ENCODE results near the gene RTTN. TPM values are rescaled to one million over a fixed set of nuclear protein-coding genes. Genes with fewer than 3 reads are reported as not detected.
A peak's percentile ranks its signal among the peaks of the same experiment; 100 is the strongest.

RTTN gene
- total and polyA plus RNA-seq, 4 donors: 1.1 to 14.3 (median 8.8) TPM

- Histone ChIP-seq H3K36me3 (ENCODE audit: control insufficient read depth in 4 of 4, insufficient read depth in 3 of 4, low read depth in 1 of 4, low read length in 3 of 4) (peaks cover 0 to 31% (median 14%) of the 10 kb centered on the region in 4 donors), H3K4me3 (ENCODE audit: low read depth in 1 of 3, low read length in 3 of 3) (no peak overlapping the region), H3K9me3 (ENCODE audit: control insufficient read depth in 4 of 4, low read length in 3 of 4) (no peaks in the 10 kb centered on the region), H3K4me1 (ENCODE audit: control insufficient read depth in 4 of 4, insufficient read depth in 4 of 4, low read length in 3 of 4) (no peaks in the 10 kb centered on the region), H3K27ac (ENCODE audit: low read depth in 1 of 2, low read length in 2 of 2) (no peak overlapping the region), H3K27me3 (ENCODE audit: control insufficient read depth in 4 of 4, insufficient read depth in 4 of 4, low read length in 3 of 4) (no peaks in the 10 kb centered on the region), H3K9ac (ENCODE audit: low read depth in 1 of 2, low read length in 2 of 2) (no peak overlapping the region)
- DNase-seq (ENCODE audit: low spot score): no peak
- 95% methylated on average over 7 of the region's 7 CpGs for WGBS
- TF ChIP-seq NR2F2 (IDR thresholded peaks at IDR 0.05): no peak
Observed at GRCh38 chr18:70015127-70015526, 190.4 kb downstream of the RTTN start.

- Histone ChIP-seq H3K27me3 (ENCODE audit: control insufficient read depth in 4 of 4, insufficient read depth in 4 of 4, low read length in 3 of 4) (no peaks in the 10 kb centered on the region), H3K27ac (ENCODE audit: low read depth in 1 of 2, low read length in 2 of 2) (peak overlapping the region; percentile 33 to 49), H3K4me3 (ENCODE audit: low read depth in 1 of 3, low read length in 3 of 3) (peak overlapping the region in 1 of 3 donors; percentile 20), H3K4me1 (ENCODE audit: control insufficient read depth in 4 of 4, insufficient read depth in 4 of 4, low read length in 3 of 4) (peaks cover 4 to 8% (median 6%) of the 10 kb centered on the region in 4 donors), H3K9ac (ENCODE audit: low read depth in 1 of 2, low read length in 2 of 2) (no peak overlapping the region), H3K9me3 (ENCODE audit: control insufficient read depth in 4 of 4, low read length in 3 of 4) (no peaks in the 10 kb centered on the region), H3K36me3 (ENCODE audit: control insufficient read depth in 4 of 4, insufficient read depth in 3 of 4, low read depth in 1 of 4, low read length in 3 of 4) (peaks cover 0 to 15% (median 6%) of the 10 kb centered on the region in 4 donors)
- no peak for DNase-seq (ENCODE audit: low spot score)
- TF ChIP-seq EGR1 (IDR thresholded peaks at IDR 0.05; ENCODE audit: low read depth in 2 of 2) (no peak), TAF1 (conservative IDR thresholded peaks at IDR 0.05) (peak; percentile 26), RAD21 (IDR thresholded peaks at IDR 0.05) (peak in 1 of 2 donors; percentile 11), YY1 (IDR thresholded peaks at IDR 0.05) (peak; percentile 84), MAX (IDR thresholded peaks at IDR 0.05) (no peak), ZBTB33 (IDR thresholded peaks at IDR 0.05) (no peak), GABPA (IDR thresholded peaks at IDR 0.05 in 1 of 2, conservative IDR thresholded peaks at IDR 0.05 in 1 of 2) (no peak), FOXA1 (IDR thresholded peaks at IDR 0.05) (no peak), RXRA (IDR thresholded peaks at IDR 0.05) (no peak), ATF3 (IDR thresholded peaks at IDR 0.05) (no peak), NR2F2 (IDR thresholded peaks at IDR 0.05) (no peak), HNF4G (IDR thresholded peaks at IDR 0.05) (peak; percentile 49), HNF4A (conservative IDR thresholded peaks at IDR 0.05) (peak; percentile 79), REST (IDR thresholded peaks at IDR 0.05) (no peak), CTCF (IDR thresholded peaks at IDR 0.05; ENCODE audit: low read depth, low read length, missing input control) (no peak), FOXA2 (IDR thresholded peaks at IDR 0.05) (no peak), JUND (IDR thresholded peaks at IDR 0.05) (peak; percentile 5 to 28), SP1 (IDR thresholded peaks at IDR 0.05) (peak; percentile 51)
- 42% methylated on average over 3 of the region's 3 CpGs for WGBS
Observed at GRCh38 chr18:70005580-70005979, 199.9 kb downstream of the RTTN start.
